Skeletal muscle cell (primary cell): ENCODE results near the gene WDR88.
A peak's percentile ranks its signal among the peaks of the same experiment; 100 is the strongest.
"Not testable (repeated sequence)": the region's sequence is repeated elsewhere in the genome, so short reads cannot be mapped to it uniquely, and the experiment has no call there.

Source experiments
- DNase-seq: peaks from one replicate; pipeline ENCODE4 v3.0.0-alpha.2; 2010; ENCODE audit warnings: low read depth
- H3K4me3 ChIP-seq: 2 replicates; pipeline ENCODE4 v1.5.1; 2011; ENCODE audit warnings: low read depth, mild to moderate bottlenecking, control low read depth, low read length, moderate library complexity

The WDR88 gene

GRCh38 chr19:33159893-33160292 lies 28.0 kb downstream of the WDR88 start:
- DNase-seq = no peak
- no peak overlapping the region for H3K4me3 ChIP-seq

- DNase-seq = no peak
- no peak overlapping the region for H3K4me3 ChIP-seq
Measured at GRCh38 chr19:33161201-33161600, 29.3 kb downstream of the WDR88 start.

GRCh38 chr19:33163481-33163880 lies 31.6 kb downstream of the WDR88 start:
- no peak overlapping the region for H3K4me3 ChIP-seq
- no peak for DNase-seq

- H3K4me3 ChIP-seq, DNase-seq: not testable (repeated sequence)
Measured at GRCh38 chr19:33166037-33166436, 34.1 kb downstream of the WDR88 start.

GRCh38 chr19:33167438-33167837 lies 35.5 kb downstream of the WDR88 start:
- no peak for DNase-seq
- no peak overlapping the region for H3K4me3 ChIP-seq

- no peak overlapping the region for H3K4me3 ChIP-seq
- DNase-seq = no peak
Measured at GRCh38 chr19:33168528-33168927, 36.6 kb downstream of the WDR88 start.

- no peak overlapping the region for H3K4me3 ChIP-seq
- DNase-seq = no peak
Measured at GRCh38 chr19:33171222-33171795, 39.4 kb downstream of the WDR88 start.

- no peak overlapping the region for H3K4me3 ChIP-seq
- no peak for DNase-seq
Measured at GRCh38 chr19:33171916-33172359, 40.0 kb downstream of the WDR88 start.

GRCh38 chr19:33174186-33174585 lies 42.3 kb downstream of the WDR88 start:
- no peak overlapping the region for H3K4me3 ChIP-seq
- no peak for DNase-seq

GRCh38 chr19:33175156-33175782 lies 43.4 kb downstream of the WDR88 start:
- H3K4me3 ChIP-seq = no peak overlapping the region
- no peak for DNase-seq

GRCh38 chr19:33175886-33176669 lies 44.2 kb downstream of the WDR88 start:
- DNase-seq = no peak
- peak overlapping the region; percentile 82 for H3K4me3 ChIP-seq

- H3K4me3 ChIP-seq = peak overlapping the region; percentile 82
- DNase-seq = peak; percentile 95
Measured at GRCh38 chr19:33176670-33177416, 44.9 kb downstream of the WDR88 start.

- DNase-seq = no peak
- H3K4me3 ChIP-seq = peak overlapping the region; percentile 55
Measured at GRCh38 chr19:33177417-33177979, 45.6 kb downstream of the WDR88 start.

- H3K4me3 ChIP-seq = no peak overlapping the region
- DNase-seq = no peak
Measured at GRCh38 chr19:33186431-33187182, 54.7 kb downstream of the WDR88 start.

GRCh38 chr19:33187183-33187540 lies 55.2 kb downstream of the WDR88 start:
- no peak for DNase-seq
- no peak overlapping the region for H3K4me3 ChIP-seq

GRCh38 chr19:33189453-33189852 lies 57.5 kb downstream of the WDR88 start:
- H3K4me3 ChIP-seq = no peak overlapping the region
- no peak for DNase-seq

GRCh38 chr19:33191092-33191491 lies 59.2 kb downstream of the WDR88 start:
- not testable (repeated sequence) for DNase-seq, H3K4me3 ChIP-seq

- H3K4me3 ChIP-seq = no peak overlapping the region
- DNase-seq = no peak
Measured at GRCh38 chr19:33191501-33191900, 59.6 kb downstream of the WDR88 start.

- DNase-seq = no peak
- H3K4me3 ChIP-seq = no peak overlapping the region
Measured at GRCh38 chr19:33192010-33192409, 60.1 kb downstream of the WDR88 start.
